ENCODE results near the gene TBC1D14.

Gene TBC1D14

GRCh38 chr4:6999172-7000086 is 89.8 kb downstream of the TBC1D14 start:
- H3K36me3 Mint-ChIP-seq (ENCODE audit: low read depth): peaks cover 70% of the 10 kb centered on the region

GRCh38 chr4:7000421-7001176 is 91.0 kb downstream of the TBC1D14 start:
- peaks cover 23% of the 10 kb centered on the region for H3K4me1 Mint-ChIP-seq
- H3K27ac Mint-ChIP-seq: peak overlapping the region in 1 of 3 experiments; percentile 72
- no peaks in the 10 kb centered on the region for H3K27me3 Mint-ChIP-seq (ENCODE audit: low read depth)
- no peak for TF ChIP-seq CTCF (IDR thresholded peaks at IDR 0.05; ENCODE audit: unreplicated experiment in 3 of 3)
- peaks cover 66% of the 10 kb centered on the region for H3K36me3 Mint-ChIP-seq (ENCODE audit: low read depth)
- no peaks in the 10 kb centered on the region for H3K9me3 Mint-ChIP-seq
- no peak overlapping the region for H3K4me3 Mint-ChIP-seq

More at GRCh38 chr4:6999172-7000086, 89.8 kb downstream of the TBC1D14 start:
- peaks cover 23% of the 10 kb centered on the region for H3K4me1 Mint-ChIP-seq
- no peak for TF ChIP-seq CTCF (IDR thresholded peaks at IDR 0.05; ENCODE audit: unreplicated experiment in 3 of 3)
- no peaks in the 10 kb centered on the region for H3K9me3 Mint-ChIP-seq
- H3K4me3 Mint-ChIP-seq: no peak overlapping the region
- no peaks in the 10 kb centered on the region for H3K27me3 Mint-ChIP-seq (ENCODE audit: low read depth)
- H3K27ac Mint-ChIP-seq: peak overlapping the region in 2 of 3 experiments; percentile 49 to 72

DNA sequence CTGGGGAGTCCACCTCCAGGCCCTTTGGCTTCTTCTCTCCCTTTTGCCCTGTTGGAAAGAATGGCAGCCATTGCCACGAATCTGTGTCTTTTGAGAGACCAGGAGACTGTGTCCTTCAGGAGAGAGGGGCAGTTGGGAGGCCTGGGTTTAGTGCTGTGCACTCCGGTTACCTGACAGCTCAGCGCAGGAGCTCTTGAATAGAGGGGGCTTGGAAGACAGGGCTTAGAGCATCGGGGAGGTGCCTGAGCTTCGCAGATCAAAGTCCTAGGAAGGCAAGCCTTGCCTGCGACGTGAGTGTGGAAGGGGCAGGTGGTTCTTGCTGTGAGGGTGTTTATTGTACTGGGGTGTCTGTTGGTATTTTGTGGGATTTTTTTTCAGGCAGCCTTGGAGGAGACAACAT is 91.6 kb downstream of the TBC1D14 start:
- Mint-ChIP-seq H3K27me3 (ENCODE audit: low read depth) (no peaks in the 10 kb centered on the region), H3K4me1 (peaks cover 23% of the 10 kb centered on the region), H3K27ac (peak overlapping the region in 1 of 3 experiments; percentile 57), H3K9me3 (no peaks in the 10 kb centered on the region), H3K4me3 (no peak overlapping the region), H3K36me3 (ENCODE audit: low read depth) (peaks cover 65% of the 10 kb centered on the region)
- no peak for TF ChIP-seq CTCF (IDR thresholded peaks at IDR 0.05; ENCODE audit: unreplicated experiment in 3 of 3)

- H3K4me1 Mint-ChIP-seq: peaks cover 23% of the 10 kb centered on the region
- H3K27me3 Mint-ChIP-seq (ENCODE audit: low read depth): no peaks in the 10 kb centered on the region
- H3K36me3 Mint-ChIP-seq (ENCODE audit: low read depth): peaks cover 62% of the 10 kb centered on the region
- TF ChIP-seq CTCF (IDR thresholded peaks at IDR 0.05; ENCODE audit: unreplicated experiment in 3 of 3): no peak
- no peak overlapping the region for H3K4me3 Mint-ChIP-seq
- H3K27ac Mint-ChIP-seq: no peak overlapping the region
- H3K9me3 Mint-ChIP-seq: no peaks in the 10 kb centered on the region
These were observed 92.7 kb downstream of the TBC1D14 start for GRCh38 chr4:7002336-7002735.

- TF ChIP-seq CTCF (IDR thresholded peaks at IDR 0.05; ENCODE audit: unreplicated experiment in 3 of 3): no peak
- no peaks in the 10 kb centered on the region for H3K9me3 Mint-ChIP-seq
- H3K36me3 Mint-ChIP-seq (ENCODE audit: low read depth): peaks cover 63% of the 10 kb centered on the region
- H3K27ac Mint-ChIP-seq: no peak overlapping the region
- H3K4me1 Mint-ChIP-seq: peaks cover 27% of the 10 kb centered on the region
- H3K4me3 Mint-ChIP-seq: no peak overlapping the region
- no peaks in the 10 kb centered on the region for H3K27me3 Mint-ChIP-seq (ENCODE audit: low read depth)
These were observed 93.7 kb downstream of the TBC1D14 start for GRCh38 chr4:7003176-7003878.
